RWPE2 (cell line): ENCODE measurements around the gene NCBP3.

ENCODE experiments used
- ATAC-seq: fragments of 200-7000 bp; cut with Tn5 transposase; 3 replicates; pipeline ENCODE4 v1.9.1; 2021; ENCODE audit warnings: low read depth
- DNase-seq: peaks from one replicate; pipeline ENCODE4 v3.0.0-alpha.2; 2020; ENCODE audit warnings: low spot score
- H3K27ac ChIP-seq: fragments of 450-650 bp; 2 replicates; pipeline ENCODE4 v1.5.1; 2017; ENCODE audit warnings: mild to moderate bottlenecking; ENCODE audit not compliant: poor library complexity, severe bottlenecking
- H3K27me3 ChIP-seq: fragments of 250-450 bp; sonication (Bioruptor Pico); 2 replicates; pipeline ENCODE4 v1.5.1; 2021; ENCODE audit warnings: mild to moderate bottlenecking, moderate library complexity; ENCODE audit not compliant: insufficient read depth, poor library complexity, severe bottlenecking
- H3K36me3 ChIP-seq: fragments of 250-450 bp; sonication (Bioruptor Pico); 2 replicates; pipeline ENCODE4 v1.5.1; 2020; ENCODE audit warnings: low read depth, mild to moderate bottlenecking, moderate library complexity
- H3K4me1 ChIP-seq: fragments of 250-450 bp; sonication (Bioruptor Pico); 2 replicates; pipeline ENCODE4 v1.5.1; 2021; ENCODE audit warnings: mild to moderate bottlenecking, moderate library complexity; ENCODE audit not compliant: insufficient read depth, poor library complexity, severe bottlenecking
- H3K4me3 ChIP-seq: fragments of 250-450 bp; sonication (Bioruptor Pico); 2 replicates; pipeline ENCODE4 v1.5.1; 2021; ENCODE audit warnings: mild to moderate bottlenecking, moderate library complexity; ENCODE audit not compliant: severe bottlenecking
- H3K9me3 ChIP-seq: fragments of 250-450 bp; sonication (Bioruptor Pico); 2 replicates; pipeline ENCODE4 v1.5.1; 2021; ENCODE audit warnings: mild to moderate bottlenecking, moderate library complexity; ENCODE audit not compliant: severe bottlenecking
- TF ChIP-seq, protein P1 (sequence below): fragments of 450-650 bp; IDR thresholded peaks from one replicate; pipeline ENCODE4 v1.5.1; 2017; ENCODE audit warnings: mild to moderate bottlenecking, moderate library complexity; ENCODE audit not compliant: poor library complexity, severe bottlenecking

Gene NCBP3, protein sequence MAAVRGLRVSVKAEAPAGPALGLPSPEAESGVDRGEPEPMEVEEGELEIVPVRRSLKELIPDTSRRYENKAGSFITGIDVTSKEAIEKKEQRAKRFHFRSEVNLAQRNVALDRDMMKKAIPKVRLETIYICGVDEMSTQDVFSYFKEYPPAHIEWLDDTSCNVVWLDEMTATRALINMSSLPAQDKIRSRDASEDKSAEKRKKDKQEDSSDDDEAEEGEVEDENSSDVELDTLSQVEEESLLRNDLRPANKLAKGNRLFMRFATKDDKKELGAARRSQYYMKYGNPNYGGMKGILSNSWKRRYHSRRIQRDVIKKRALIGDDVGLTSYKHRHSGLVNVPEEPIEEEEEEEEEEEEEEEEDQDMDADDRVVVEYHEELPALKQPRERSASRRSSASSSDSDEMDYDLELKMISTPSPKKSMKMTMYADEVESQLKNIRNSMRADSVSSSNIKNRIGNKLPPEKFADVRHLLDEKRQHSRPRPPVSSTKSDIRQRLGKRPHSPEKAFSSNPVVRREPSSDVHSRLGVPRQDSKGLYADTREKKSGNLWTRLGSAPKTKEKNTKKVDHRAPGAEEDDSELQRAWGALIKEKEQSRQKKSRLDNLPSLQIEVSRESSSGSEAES

DNA sequence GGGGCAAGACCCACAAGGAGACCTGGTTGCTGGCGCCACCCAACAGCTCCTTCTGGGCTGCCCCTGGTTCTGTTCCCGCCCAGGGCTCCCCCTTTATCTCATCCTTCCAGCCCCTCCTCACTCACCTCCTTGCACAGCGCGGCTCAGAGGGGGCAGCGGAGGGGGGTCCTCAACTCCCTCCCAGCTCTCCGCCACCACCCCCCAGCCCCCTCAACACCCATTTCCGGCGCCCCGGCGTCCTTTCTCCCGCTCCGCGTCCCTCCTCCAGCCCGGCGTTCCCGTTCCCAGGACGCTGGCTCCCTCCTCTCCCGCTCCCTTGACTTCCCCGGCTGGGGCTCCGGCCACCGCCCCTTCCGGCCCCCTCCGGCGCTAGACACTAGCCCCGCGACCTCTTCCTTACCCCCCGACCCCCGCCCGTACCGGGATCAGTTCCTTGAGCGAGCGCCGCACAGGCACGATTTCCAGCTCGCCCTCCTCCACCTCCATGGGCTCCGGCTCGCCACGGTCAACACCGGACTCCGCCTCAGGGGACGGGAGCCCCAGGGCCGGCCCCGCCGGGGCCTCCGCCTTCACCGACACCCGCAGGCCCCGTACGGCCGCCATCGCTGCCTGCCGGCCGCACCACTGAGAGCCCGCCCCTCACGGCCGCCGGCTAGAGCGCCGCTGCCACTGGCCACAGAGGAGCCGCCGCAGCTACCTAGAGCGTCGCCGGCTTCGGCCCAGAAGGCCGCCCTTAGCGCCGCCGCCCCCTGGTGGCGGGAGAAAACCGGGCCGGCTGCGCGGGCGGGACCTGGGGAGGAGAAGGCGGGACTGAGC is at the start of gene NCBP3:
NCBP3 (minus strand) TSS at position 626 of the 816 bp plus-strand sequence; CDS start at position 603, 23 bp downstream.
- peak; percentile 98 for ATAC-seq
- peak; percentile 83 for DNase-seq
- Histone ChIP-seq H3K27ac (peak within 1 kb of the TSS; percentile 50), H3K4me3 (peak within 1 kb of the TSS; percentile 77), H3K9me3 (no peaks in the 10 kb centered on the region), H3K27me3 (no peaks in the 10 kb centered on the region), H3K36me3 (peaks cover 35% of the 10 kb centered on the region), H3K4me1 (peaks cover 4% of the 10 kb centered on the region)
- TF ChIP-seq, protein P1, sequence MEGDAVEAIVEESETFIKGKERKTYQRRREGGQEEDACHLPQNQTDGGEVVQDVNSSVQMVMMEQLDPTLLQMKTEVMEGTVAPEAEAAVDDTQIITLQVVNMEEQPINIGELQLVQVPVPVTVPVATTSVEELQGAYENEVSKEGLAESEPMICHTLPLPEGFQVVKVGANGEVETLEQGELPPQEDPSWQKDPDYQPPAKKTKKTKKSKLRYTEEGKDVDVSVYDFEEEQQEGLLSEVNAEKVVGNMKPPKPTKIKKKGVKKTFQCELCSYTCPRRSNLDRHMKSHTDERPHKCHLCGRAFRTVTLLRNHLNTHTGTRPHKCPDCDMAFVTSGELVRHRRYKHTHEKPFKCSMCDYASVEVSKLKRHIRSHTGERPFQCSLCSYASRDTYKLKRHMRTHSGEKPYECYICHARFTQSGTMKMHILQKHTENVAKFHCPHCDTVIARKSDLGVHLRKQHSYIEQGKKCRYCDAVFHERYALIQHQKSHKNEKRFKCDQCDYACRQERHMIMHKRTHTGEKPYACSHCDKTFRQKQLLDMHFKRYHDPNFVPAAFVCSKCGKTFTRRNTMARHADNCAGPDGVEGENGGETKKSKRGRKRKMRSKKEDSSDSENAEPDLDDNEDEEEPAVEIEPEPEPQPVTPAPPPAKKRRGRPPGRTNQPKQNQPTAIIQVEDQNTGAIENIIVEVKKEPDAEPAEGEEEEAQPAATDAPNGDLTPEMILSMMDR: peak; percentile 99

DNA sequence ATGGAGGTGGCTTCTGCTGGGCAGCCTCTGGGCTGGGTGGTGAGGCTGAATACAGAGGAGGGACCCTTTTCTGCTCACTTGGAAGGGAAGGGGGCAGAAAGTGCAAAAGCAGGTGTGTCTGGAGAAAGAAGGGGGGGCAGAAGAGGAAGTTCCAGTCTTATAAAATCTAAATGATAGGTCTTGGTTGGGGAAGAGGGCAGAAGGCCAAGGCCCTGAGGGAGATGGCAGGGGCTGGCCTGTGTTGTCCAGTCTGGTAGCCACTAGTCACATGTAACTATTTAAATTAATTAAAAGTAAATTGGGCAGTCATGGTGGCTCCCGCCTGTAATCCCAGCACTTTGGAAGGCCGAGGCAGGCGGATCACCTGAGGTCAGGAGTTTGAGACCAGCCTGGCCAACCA is 49.3 kb upstream of the NCBP3 start:
- DNase-seq: no peak
- no peaks in the 10 kb centered on the region for H3K9me3 ChIP-seq
- peaks cover 14% of the 10 kb centered on the region for H3K4me1 ChIP-seq
- ATAC-seq: no peak
- no peaks in the 10 kb centered on the region for H3K36me3 ChIP-seq
- H3K27ac ChIP-seq: peak overlapping the region; percentile 37
- TF ChIP-seq, protein P1: no peak
- no peak overlapping the region for H3K4me3 ChIP-seq
- H3K27me3 ChIP-seq: no peaks in the 10 kb centered on the region

DNA sequence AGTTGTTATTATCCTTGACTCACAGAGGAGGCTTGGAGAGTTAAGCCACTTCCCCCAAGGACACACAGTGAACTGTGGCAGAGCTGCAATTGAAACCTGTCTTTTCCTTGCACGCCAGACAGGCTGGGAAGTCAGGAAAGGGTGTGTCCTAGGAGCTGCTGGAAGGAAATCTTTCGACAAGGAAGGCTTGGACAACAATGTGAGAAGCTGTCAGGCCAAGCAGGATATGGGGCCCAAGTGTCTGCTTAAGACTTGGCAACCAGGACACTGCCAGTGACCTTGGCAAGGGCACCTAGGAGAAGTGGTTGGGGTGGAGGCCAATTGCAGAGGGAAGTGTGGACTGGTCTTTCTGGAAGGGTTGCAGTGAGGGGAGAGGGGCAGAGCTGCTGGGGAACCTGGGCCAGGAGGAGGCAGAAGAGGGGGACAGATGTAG is 48.9 kb upstream of the NCBP3 start:
- H3K9me3 ChIP-seq: no peaks in the 10 kb centered on the region
- ATAC-seq (peak; percentile 16; the same call in 2 of the 3 replicates), DNase-seq (no peak)
- peaks cover 18% of the 10 kb centered on the region for H3K4me1 ChIP-seq
- TF ChIP-seq, protein P1: no peak
- no peaks in the 10 kb centered on the region for H3K27me3 ChIP-seq
- no peaks in the 10 kb centered on the region for H3K36me3 ChIP-seq
- H3K27ac ChIP-seq: peak overlapping the region; percentile 37
- no peak overlapping the region for H3K4me3 ChIP-seq

DNA sequence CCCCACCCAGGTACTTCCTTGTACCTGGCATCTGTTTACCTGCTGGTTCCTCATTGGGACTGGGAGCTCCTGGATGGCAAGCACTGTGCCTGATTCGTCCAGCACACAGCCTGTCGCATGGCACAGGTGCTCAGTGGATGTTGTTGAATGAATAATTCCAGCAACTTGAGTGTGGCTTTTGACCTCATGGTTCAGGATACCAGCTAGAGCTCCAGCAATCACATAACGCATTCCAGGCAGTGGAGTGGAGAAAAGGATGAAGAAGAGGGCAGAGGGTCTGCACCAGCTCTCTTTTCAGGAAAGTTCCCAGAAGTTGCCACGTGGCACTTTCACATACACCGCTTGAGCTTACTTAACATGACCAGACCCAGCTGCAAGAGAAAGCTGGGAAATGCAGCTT is 48.1 kb upstream of the NCBP3 start:
- Histone ChIP-seq H3K4me1 (peaks cover 25% of the 10 kb centered on the region), H3K36me3 (no peaks in the 10 kb centered on the region), H3K9me3 (no peaks in the 10 kb centered on the region), H3K4me3 (no peak overlapping the region), H3K27me3 (no peaks in the 10 kb centered on the region), H3K27ac (peak overlapping the region; percentile 37)
- ATAC-seq (no peak), DNase-seq (no peak)
- TF ChIP-seq, protein P1: no peak
